Left colon (tissue), 2 donors: Measurements from ENCODE around the gene ZNF423. TPM values are rescaled to one million over a fixed set of nuclear protein-coding genes. Genes with fewer than 3 reads are reported as not detected.

Source experiments
- ATAC-seq: fragments of 200-7000 bp; cut with Tn5 transposase; one replicate; pipeline ENCODE4 v1.9.1; 2020; ENCODE audit warnings: mild to moderate bottlenecking, moderate library complexity
- DNase-seq, 2 donors: peaks; one replicate each; pipeline ENCODE4 v3.0.0-alpha.2; 2020
- intact Hi-C, 2 donors: fragments of 100-400 bp; cut with DNase I in 1 of 2; cut with micrococcal nuclease in 1 of 2; formaldehyde crosslinking; loops; one replicate each; pipeline versions ENCODE4 v1.11.2 to v1.14.0; 2022; cut with DNase I, micrococcal nuclease
- total RNA-seq, 2 donors: library from RNA; stranded (reverse); fragmentation: NEBNext Ultra II Directional; extraction: Animal tissue kit (Norgen Biotek cat#: 25700); gene quantifications; one replicate each; pipeline ENCODE4 v1.2.1, GENCODE V29; 2021
- donor health status: DM: no; HTN: no; CAD: no.
- donor health status: DM: yes; HTN: yes; CAD: no.

ZNF423 gene
- total RNA-seq, 2 donors from 2014 or later: 8.2 to 10.5 TPM

GRCh38 chr16:49596068-49596467, 259.8 kb downstream of the ZNF423 start:
- ATAC-seq (no peak), DNase-seq (no peak)
- intact Hi-C loops: loop anchor here in 1 of 2 donors (5.0 kb wide), 1 partner anchor 189 kb away; no protein-coding TSS in a partner anchor

GRCh38 chr16:49594685-49595498, 261.0 kb downstream of the ZNF423 start:
- intact Hi-C loops: loop anchor here in 1 of 2 donors (5.0 kb wide), 1 partner anchor 188 kb away; no protein-coding TSS in a partner anchor
- no peak for DNase-seq
- no peak for ATAC-seq

- DNase-seq (no peak), ATAC-seq (no peak)
- intact Hi-C loops: no loop called here
Measured at GRCh38 chr16:49594153-49594552, 261.8 kb downstream of the ZNF423 start.

- ATAC-seq (no peak), DNase-seq (no peak)
- intact Hi-C loops: no loop called here
Measured at GRCh38 chr16:49593424-49594040, 262.4 kb downstream of the ZNF423 start.

GRCh38 chr16:49592546-49593423, 263.1 kb downstream of the ZNF423 start:
- intact Hi-C loops: no loop called here
- peak; percentile 45 for ATAC-seq
- peak in 1 of 2 donors; percentile 22 for DNase-seq

GRCh38 chr16:49590166-49590871, 265.6 kb downstream of the ZNF423 start:
- DNase-seq: no peak
- no peak for ATAC-seq
- intact Hi-C loops: no loop called here

- no peak for DNase-seq
- intact Hi-C loops: no loop called here
- no peak for ATAC-seq
Measured at GRCh38 chr16:49589544-49590031, 266.3 kb downstream of the ZNF423 start.

GRCh38 chr16:49588729-49589384, 267.1 kb downstream of the ZNF423 start:
- DNase-seq (no peak), ATAC-seq (no peak)
- intact Hi-C loops: no loop called here

GRCh38 chr16:49588026-49588425, 267.9 kb downstream of the ZNF423 start:
- intact Hi-C loops: no loop called here
- no peak for DNase-seq
- no peak for ATAC-seq

GRCh38 chr16:49587511-49587910, 268.4 kb downstream of the ZNF423 start:
- DNase-seq (no peak), ATAC-seq (no peak)
- intact Hi-C loops: no loop called here

- no peak for DNase-seq
- no peak for ATAC-seq
Measured at GRCh38 chr16:49586466-49587450, 269.2 kb downstream of the ZNF423 start.

GRCh38 chr16:49585143-49585832, 270.6 kb downstream of the ZNF423 start:
- intact Hi-C loops: no loop called here
- no peak for DNase-seq
- no peak for ATAC-seq

More at GRCh38 chr16:49586466-49587450, 269.2 kb downstream of the ZNF423 start:
- intact Hi-C loops: no loop called here

GRCh38 chr16:49583911-49584310, 272.0 kb downstream of the ZNF423 start:
- no peak for DNase-seq
- ATAC-seq: no peak
- intact Hi-C loops: no loop called here

- ATAC-seq: no peak
- intact Hi-C loops: no loop called here
- no peak for DNase-seq
Measured at GRCh38 chr16:49581630-49582298, 274.1 kb downstream of the ZNF423 start.

GRCh38 chr16:49580751-49581303, 275.1 kb downstream of the ZNF423 start:
- DNase-seq: no peak
- no peak for ATAC-seq
- intact Hi-C loops: no loop called here
